ENCODE measurements around the gene PRKAG2.

Gene PRKAG2

GRCh38 chr7:151789380-151789947 lies 87.5 kb downstream of the PRKAG2 start:
- Histone ChIP-seq H3K79me2 (ENCODE audit: control insufficient read depth, low read length) (no peaks in the 10 kb centered on the region), H4K20me1 (ENCODE audit: control insufficient read depth, insufficient read depth, low read depth, low read length) (no peaks in the 10 kb centered on the region), H3K27me3 (ENCODE audit: control insufficient read depth, low read length) (peaks cover 16% of the 10 kb centered on the region), H3F3A (ENCODE audit: control insufficient read depth, insufficient read depth) (no peaks in the 10 kb centered on the region), H3K27ac (ENCODE audit: low read depth, low read length) (no peak overlapping the region), H3K4me3 (ENCODE audit: low read length) (no peak overlapping the region), H3K36me3 (ENCODE audit: control insufficient read depth, low read length) (no peaks in the 10 kb centered on the region), H3K4me2 (ENCODE audit: low read length) (no peak overlapping the region), H3K9me3 (ENCODE audit: control insufficient read depth, insufficient read depth, low read length) (no peaks in the 10 kb centered on the region), H3K4me1 (ENCODE audit: control insufficient read depth, low read length) (peaks cover 4% of the 10 kb centered on the region; the same call in 1 of the 2 replicates), H3K9me2 (replicated peaks; ENCODE audit: control insufficient read depth, low read length) (no peaks in the 10 kb centered on the region)
- no peak for TF ChIP-seq CTCF (IDR thresholded peaks at IDR 0.05; ENCODE audit: low read depth, low read length, poor library complexity, severe bottlenecking)
- no peak for TF ChIP-seq EZH2phosphoT487 (IDR thresholded peaks at IDR 0.05; ENCODE audit: borderline replicate concordance, low read length)

GRCh38 chr7:151787348-151787747 lies 89.6 kb downstream of the PRKAG2 start:
- Histone ChIP-seq H3K4me2 (ENCODE audit: low read length) (no peak overlapping the region), H3K36me3 (ENCODE audit: control insufficient read depth, low read length) (no peaks in the 10 kb centered on the region), H3K9me3 (ENCODE audit: control insufficient read depth, insufficient read depth, low read length) (no peaks in the 10 kb centered on the region), H3K79me2 (ENCODE audit: control insufficient read depth, low read length) (no peaks in the 10 kb centered on the region), H3K27ac (ENCODE audit: low read depth, low read length) (no peak overlapping the region), H3K9me2 (replicated peaks; ENCODE audit: control insufficient read depth, low read length) (no peaks in the 10 kb centered on the region), H3K27me3 (ENCODE audit: control insufficient read depth, low read length) (peaks cover 19% of the 10 kb centered on the region), H4K20me1 (ENCODE audit: control insufficient read depth, insufficient read depth, low read depth, low read length) (no peaks in the 10 kb centered on the region), H3K4me1 (ENCODE audit: control insufficient read depth, low read length) (peaks cover 14% of the 10 kb centered on the region), H3K4me3 (ENCODE audit: low read length) (no peak overlapping the region), H3F3A (ENCODE audit: control insufficient read depth, insufficient read depth) (no peaks in the 10 kb centered on the region)
- TF ChIP-seq EZH2phosphoT487 (IDR thresholded peaks at IDR 0.05; ENCODE audit: borderline replicate concordance, low read length), result no peak
- TF ChIP-seq CTCF (IDR thresholded peaks at IDR 0.05; ENCODE audit: low read depth, low read length, poor library complexity, severe bottlenecking), result no peak

GRCh38 chr7:151786936-151787335 lies 90.0 kb downstream of the PRKAG2 start:
- no peaks in the 10 kb centered on the region for H3K9me3 ChIP-seq (ENCODE audit: control insufficient read depth, insufficient read depth, low read length)
- H3F3A ChIP-seq (ENCODE audit: control insufficient read depth, insufficient read depth), result no peaks in the 10 kb centered on the region
- no peak overlapping the region for H3K4me2 ChIP-seq (ENCODE audit: low read length)
- H3K9me2 ChIP-seq (replicated peaks; ENCODE audit: control insufficient read depth, low read length), result no peaks in the 10 kb centered on the region
- H3K4me3 ChIP-seq (ENCODE audit: low read length), result no peak overlapping the region
- H3K36me3 ChIP-seq (ENCODE audit: control insufficient read depth, low read length), result no peaks in the 10 kb centered on the region
- H4K20me1 ChIP-seq (ENCODE audit: control insufficient read depth, insufficient read depth, low read depth, low read length), result no peaks in the 10 kb centered on the region
- H3K4me1 ChIP-seq (ENCODE audit: control insufficient read depth, low read length), result peaks cover 14% of the 10 kb centered on the region
- H3K79me2 ChIP-seq (ENCODE audit: control insufficient read depth, low read length), result no peaks in the 10 kb centered on the region
- H3K27me3 ChIP-seq (ENCODE audit: control insufficient read depth, low read length), result peaks cover 19% of the 10 kb centered on the region
- no peak overlapping the region for H3K27ac ChIP-seq (ENCODE audit: low read depth, low read length)
- TF ChIP-seq EZH2phosphoT487 (IDR thresholded peaks at IDR 0.05; ENCODE audit: borderline replicate concordance, low read length), result no peak
- TF ChIP-seq CTCF (IDR thresholded peaks at IDR 0.05; ENCODE audit: low read depth, low read length, poor library complexity, severe bottlenecking), result no peak

Measured in DOHH2 (cell line).